K562 (cell line): ENCODE measurements around the gene U2AF1L4. TPM values are rescaled to one million over a fixed set of nuclear protein-coding genes. Genes with fewer than 3 reads are reported as not detected.

Experiments used
- ATAC-seq: fragments of 200-7000 bp; cut with Tn5 transposase; 3 replicates; pipeline ENCODE4 v1.9.1; 2020; ENCODE audit warnings: moderate library complexity
- BruUV-seq: library from RNA; stranded (reverse); fragments of 400-500 nt; replicated peaks from 2 replicates; lab custom pipeline; 2021; lab: Mats Ljungman, UMichigan
- CTCF ChIA-PET: fragments of 300-600 bp; formaldehyde crosslinking; extraction: SDS; loops from one replicate; lab custom pipeline; 2021; ENCODE audit warnings: low intra/inter-chr PET ratio; lab: Yijun Ruan, JAX
- POLR2A ChIA-PET: fragments of 300-600, 350-650 bp; sonication (Branson Sonifier 250); formaldehyde crosslinking; extraction: SDS; loops from one replicate; lab custom pipeline; 2021; ENCODE audit warnings: antibody characterized with exemption, inconsistent platforms; lab: Yijun Ruan, JAX
- DNase-seq, 4 experiments: peaks; one replicate each; pipeline versions ENCODE4 v3.0.0 to v3.0.0-alpha.2; 2011 to 2018; ENCODE audit warnings: low spot score in 3 of 4, mixed read lengths in 3 of 4; ENCODE audit errors: extremely low read depth in 1 of 4
- FAIRE-seq: peaks from 2 replicates; lab custom pipeline; 2011; peaks lifted over from hg19 to GRCh38; lab: Jason Lieb, UNC
- H2AFZ ChIP-seq: 2 replicates; pipeline ENCODE4 v1.6.0; 2011; ENCODE audit warnings: low read depth, low read length, control low read depth, inconsistent platforms
- H3K27ac ChIP-seq: fragments of 200-600 bp; 3 replicates; pipeline ENCODE4 v1.8.0; 2011; ENCODE audit warnings: low read depth, mild to moderate bottlenecking, control low read depth, inconsistent platforms, low read length, moderate library complexity, mixed read lengths; ENCODE audit errors: extremely low read depth
- H3K27me3 ChIP-seq, 2 experiments: fragments of 300-600 bp in 1 of 2; 2 replicates in 1 of 2; 3 replicates in 1 of 2; pipeline versions ENCODE4 v1.6.0 to v1.8.0; 2011; ENCODE audit warnings: inconsistent platforms in 2 of 2, low read length in 2 of 2, mild to moderate bottlenecking in 1 of 2, mixed read lengths in 1 of 2, moderate library complexity in 1 of 2; ENCODE audit not compliant: control insufficient read depth in 2 of 2, insufficient read depth in 2 of 2
- H3K36me3 ChIP-seq: fragments of 300-600 bp; 3 replicates; pipeline ENCODE4 v1.8.0; 2011; ENCODE audit warnings: mild to moderate bottlenecking, low read length, inconsistent platforms; ENCODE audit not compliant: control insufficient read depth, insufficient read depth
- H3K4me1 ChIP-seq, 2 experiments: fragments of 200-600 bp in 1 of 2; replicated peaks in 1 of 2; 2 replicates in 1 of 2; 3 replicates in 1 of 2; pipeline versions ENCODE4 v1.5.1 to v1.8.0; 2011; ENCODE audit warnings: inconsistent platforms in 2 of 2, low read length in 2 of 2, mild to moderate bottlenecking in 1 of 2, mixed read lengths in 1 of 2, moderate library complexity in 1 of 2; ENCODE audit not compliant: control insufficient read depth in 2 of 2, insufficient read depth in 2 of 2
- H3K4me2 ChIP-seq: 2 replicates; pipeline ENCODE4 v1.6.1; 2011; ENCODE audit warnings: low read length, control low read depth, inconsistent platforms, mixed read lengths; ENCODE audit not compliant: insufficient read depth
- H3K4me3 ChIP-seq: fragments of 200-600 bp; sonication (generic), shearing (Covaris generic); 2 replicates; pipeline ENCODE4 v1.5.1; 2016; ENCODE audit warnings: control low read depth, inconsistent platforms
- H3K79me2 ChIP-seq: fragments of 200-600 bp; 3 replicates; pipeline ENCODE4 v1.8.0; 2011; ENCODE audit warnings: low read length, inconsistent platforms; ENCODE audit not compliant: control insufficient read depth, insufficient read depth
- H3K9ac ChIP-seq, 2 experiments: 2 replicates each; pipeline versions ENCODE4 v1.6.0 to v1.6.1; 2011; ENCODE audit warnings: low read depth in 2 of 2, low read length in 2 of 2, control low read depth in 1 of 2, inconsistent platforms in 1 of 2, mild to moderate bottlenecking in 1 of 2, mixed read lengths in 1 of 2; ENCODE audit not compliant: insufficient read depth in 1 of 2
- H3K9me1 ChIP-seq: one replicate; pipeline ENCODE4 v1.6.0; 2011; ENCODE audit warnings: inconsistent platforms, mild to moderate bottlenecking, low read length, moderate library complexity; ENCODE audit not compliant: control insufficient read depth, insufficient read depth
- H3K9me3 ChIP-seq: replicated peaks from 2 replicates; pipeline ENCODE4 v1.5.1; 2011; ENCODE audit warnings: low read depth, low read length, inconsistent platforms; ENCODE audit not compliant: control insufficient read depth, insufficient read depth
- H4K20me1 ChIP-seq: replicated peaks from 2 replicates; pipeline ENCODE4 v1.6.1; 2011; ENCODE audit warnings: low read length, inconsistent platforms, mixed read lengths; ENCODE audit not compliant: control insufficient read depth, insufficient read depth
- HDAC2 ChIP-seq: fragments of 450-650 bp; IDR thresholded peaks from 2 replicates; pipeline ENCODE4 v1.6.1; 2016; ENCODE audit warnings: mild to moderate bottlenecking
- HDAC8 ChIP-seq: fragments of 450-650 bp; IDR thresholded peaks from 2 replicates; pipeline ENCODE4 v1.6.1; 2016; ENCODE audit warnings: mild to moderate bottlenecking, missing genetic modification characterization, moderate library complexity, missing compliant biosample characterization
- KDM2B ChIP-seq: fragments of 250-450 bp; sonication (Bioruptor Pico); IDR thresholded peaks from 2 replicates; pipeline ENCODE4 v1.8.0; 2021; ENCODE audit warnings: mild to moderate bottlenecking, moderate library complexity
- MTA3 ChIP-seq: fragments of 450-650 bp; formaldehyde crosslinking; IDR thresholded peaks from 2 replicates; pipeline ENCODE4 v1.6.1; 2017; ENCODE audit warnings: mild to moderate bottlenecking, borderline replicate concordance
- NR2C2 ChIP-seq, 2 experiments: fragments of 200-800 bp in 1 of 2; sonication (Bioruptor generic) in 1 of 2; sonication (generic) in 1 of 2; formaldehyde crosslinking in 1 of 2; IDR thresholded peaks; 2 replicates each; pipeline versions ENCODE4 v1.6.1 to v1.8.0; 2016 to 2022; ENCODE audit warnings: mild to moderate bottlenecking in 1 of 2, missing compliant biosample characterization in 1 of 2, missing genetic modification characterization in 1 of 2, missing genetic modification reagents in 1 of 2
- OTX1 ChIP-seq: fragments of 450-650 bp; formaldehyde crosslinking; IDR thresholded peaks from 2 replicates; pipeline ENCODE4 v1.4.0; 2022; ENCODE audit warnings: mild to moderate bottlenecking
- POLR2B ChIP-seq: fragments of 450-650 bp; IDR thresholded peaks from 2 replicates; pipeline ENCODE4 v1.6.1; 2018; ENCODE audit warnings: low read depth; ENCODE audit not compliant: partially characterized antibody
- POLR3G ChIP-seq: IDR thresholded peaks from 2 replicates; pipeline ENCODE4 v1.6.1; 2011; ENCODE audit not compliant: insufficient read length, insufficient replicate concordance; ENCODE audit errors: extremely low read depth
- SMARCE1 ChIP-seq: fragments of 450-650 bp; IDR thresholded peaks from 2 replicates; pipeline ENCODE4 v1.7.1; 2016; ENCODE audit warnings: mild to moderate bottlenecking
- SMC3 ChIP-seq: conservative IDR thresholded peaks from 2 replicates; pipeline ENCODE4 v1.6.1; 2011; ENCODE audit warnings: low read depth, low read length, improper control_type of control experiment; ENCODE audit not compliant: insufficient read depth
- SNIP1 ChIP-seq: fragments of 450-650 bp; IDR thresholded peaks from 2 replicates; pipeline ENCODE4 v1.7.1; 2017; ENCODE audit warnings: low read depth, mild to moderate bottlenecking
- ZNF561 ChIP-seq: fragments of 450-650 bp; formaldehyde crosslinking; conservative IDR thresholded peaks from 2 replicates; pipeline ENCODE4 v1.4.0; 2020; ENCODE audit warnings: mild to moderate bottlenecking, moderate library complexity
- WGBS: fragments of 100-300 bp; shearing (Covaris generic); methylation state at CpG from one replicate; pipeline ENCODE4 v1.1.6; 2016; ENCODE audit warnings: low coverage, mixed read lengths; ENCODE audit not compliant: insufficient coverage; ENCODE audit errors: missing lambda C conversion rate; 5-methylcytosine and 5-hydroxymethylcytosine counted together
- in situ Hi-C: fragments of 300-500 bp; cut with MboI; formaldehyde crosslinking; loops from 4 replicates; pipeline ENCODE4 v1.15.0; 2018; ENCODE audit warnings: inconsistent platforms, mixed read lengths
- intact Hi-C: fragments of 100-400 bp; cut with micrococcal nuclease; formaldehyde crosslinking; loops from 2 replicates; pipeline ENCODE4 v1.14.2; 2022
- polyA plus RNA-seq, 8 experiments: library from polyadenylated mRNA; depleted of rRNA in 4 of 8; stranded (reverse) in 5 of 8; unstranded in 3 of 8; fragments of >200 nt; fragmentation: Nextera tagmentation in 2 of 8; fragmentation: Illumina TruSeq in 1 of 8; extraction: Ambion mirVana in 2 of 8; extraction: Trizol in 1 of 8; gene quantifications; 2 replicates each; pipeline versions ENCODE4 v1.2.1 to v1.2.3, GENCODE V29; 2011 to 2014; ENCODE audit warnings: inconsistent platforms in 1 of 8, missing spikeins in 1 of 8
- total RNA-seq, 7 experiments: library from RNA; depleted of rRNA in 6 of 7; stranded (reverse); fragments of >200 nt in 6 of 7; fragmentation: Illumina TruSeq in 2 of 7; extraction: Trizol in 2 of 7; gene quantifications; 2 replicates each; pipeline versions ENCODE4 v1.2.1 to v1.2.3, GENCODE V29; 2011 to 2021; ENCODE audit warnings: low replicate concordance in 1 of 7
- TF ChIP-seq, protein P1 (sequence below): sonication (generic); formaldehyde crosslinking; IDR thresholded peaks from 2 replicates; pipeline ENCODE4 v1.8.0; 2022; ENCODE audit warnings: mild to moderate bottlenecking, missing genetic modification reagents
- TF ChIP-seq, protein P2 (sequence below): sonication (generic); formaldehyde crosslinking; IDR thresholded peaks from 2 replicates; pipeline ENCODE4 v1.8.1; 2023; ENCODE audit warnings: mild to moderate bottlenecking, missing genetic modification reagents

The U2AF1L4 gene
- total and polyA plus RNA-seq, 9 of the 15 experiments (the other 6 are each of a cell fraction or from before 2014, with no cell fraction given), result 8.4 to 19.5 (median 12.6) TPM

DNA sequence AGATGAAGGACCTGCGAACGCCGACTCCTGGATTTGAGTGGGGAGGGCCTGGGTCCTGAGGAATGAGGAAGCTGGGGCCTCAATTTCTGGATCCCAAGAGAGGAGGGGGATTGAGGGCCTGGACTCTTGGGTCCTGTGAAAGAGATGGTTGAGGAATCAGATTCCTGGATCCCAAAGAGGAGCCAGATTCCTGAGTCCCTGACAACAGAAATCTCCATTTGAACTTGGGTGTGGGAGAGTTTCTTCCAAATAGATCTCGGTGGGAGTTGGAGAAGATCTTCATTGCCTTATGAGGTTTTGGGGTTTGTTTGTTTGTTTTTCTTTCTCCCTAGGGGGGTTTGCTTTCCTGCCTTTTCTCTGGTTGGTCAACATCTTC is 857 bp upstream of the U2AF1L4 start (continued):
- TF ChIP-seq NR2C2 (CRISPR knock-in tag; IDR thresholded peaks at IDR 0.05) (no peak), NR2C2 (tag; IDR thresholded peaks at IDR 0.05) (no peak), KDM2B (CRISPR knock-in tag) (no peak)

DNA sequence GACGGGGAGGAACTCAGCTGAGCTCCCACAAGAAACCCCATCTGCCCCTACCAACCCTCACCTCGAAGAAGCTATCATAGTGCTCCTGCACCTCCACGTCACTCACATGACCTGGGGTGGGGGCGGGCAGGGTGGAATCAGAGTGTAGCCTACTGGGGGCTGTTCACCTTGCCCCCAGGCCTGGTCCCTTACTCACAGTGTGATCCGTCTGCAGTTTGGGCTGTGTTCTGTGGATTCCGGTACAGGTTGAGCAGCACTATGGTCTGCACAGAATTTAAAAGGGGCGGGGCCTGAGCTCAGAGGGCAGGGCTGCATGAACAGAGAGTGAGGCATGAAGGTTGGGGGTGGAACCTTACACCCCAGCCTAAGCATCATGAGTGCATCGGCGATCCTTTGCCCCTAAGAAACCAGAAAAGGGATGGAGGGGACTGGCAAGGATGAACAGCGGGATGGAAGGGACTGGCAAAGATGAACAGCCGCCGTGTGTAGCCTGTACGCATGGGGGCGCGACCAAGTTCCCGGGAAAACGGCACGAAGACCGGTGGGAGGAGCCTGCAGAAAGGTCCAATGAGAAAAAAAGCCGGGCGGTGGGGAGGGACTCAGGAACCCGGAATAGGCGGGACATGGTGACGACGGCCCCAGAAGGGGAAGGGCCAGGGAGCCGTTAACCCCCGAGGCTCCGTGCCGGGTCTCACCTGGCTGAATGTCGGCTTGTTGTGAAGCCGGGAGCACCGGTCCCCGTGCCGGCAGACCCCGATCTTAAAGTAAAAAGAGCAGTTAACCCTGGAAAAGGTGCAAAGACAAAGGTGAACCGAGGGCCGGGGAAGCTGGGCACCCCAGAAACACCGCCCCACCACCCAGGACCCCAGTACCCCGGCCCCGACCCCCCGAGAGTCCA is 539 bp downstream of the U2AF1L4 start:
- peak overlapping the region; percentile 92 for H2AFZ ChIP-seq
- H3K4me3 ChIP-seq, result peak overlapping the region; percentile 92
- H3K9me1 ChIP-seq, result no peaks in the 10 kb centered on the region
- peaks cover 19% of the 10 kb centered on the region; the same call in 1 of the 3 replicates for H3K36me3 ChIP-seq
- intact Hi-C loops (loop anchor here (10.0 kb wide), 1 partner anchor 100 kb away; the partner anchor contains the start of genes COX6B1 and ETV2), in situ Hi-C loops (no loop called here)
- peak overlapping the region; percentile 92 to 94 for H3K9ac ChIP-seq
- H3K4me2 ChIP-seq, result peak overlapping the region; percentile 95
- no peaks in the 10 kb centered on the region for H3K27me3 ChIP-seq
- peaks cover 32 to 55% of the 10 kb centered on the region in 2 experiments; a peak in 4 of 5 replicates for H3K4me1 ChIP-seq
- ATAC-seq (peak; percentile 73), DNase-seq (peak; percentile 83 to 97 (median 86)), FAIRE-seq (peak; percentile 46)
- BruUV-seq, result TSS peak; percentile 67
- H3K79me2 ChIP-seq, result peaks cover 16% of the 10 kb centered on the region
- CTCF ChIA-PET, result no interaction called here
- H3K27ac ChIP-seq, result peak overlapping the region; percentile 99
- 6% methylated on average over 40 of the region's 41 CpGs for WGBS
- H4K20me1 ChIP-seq, result no peaks in the 10 kb centered on the region
- POLR2A ChIA-PET, result interaction anchor here (0.6 to 1.9 kb wide), 6 partner anchors 8 to 400 kb away, joined by 3 to 12 read pairs (median 4); partner anchors contain the start of gene PROSER3
- no peaks in the 10 kb centered on the region for H3K9me3 ChIP-seq
- TF ChIP-seq, protein P1, sequence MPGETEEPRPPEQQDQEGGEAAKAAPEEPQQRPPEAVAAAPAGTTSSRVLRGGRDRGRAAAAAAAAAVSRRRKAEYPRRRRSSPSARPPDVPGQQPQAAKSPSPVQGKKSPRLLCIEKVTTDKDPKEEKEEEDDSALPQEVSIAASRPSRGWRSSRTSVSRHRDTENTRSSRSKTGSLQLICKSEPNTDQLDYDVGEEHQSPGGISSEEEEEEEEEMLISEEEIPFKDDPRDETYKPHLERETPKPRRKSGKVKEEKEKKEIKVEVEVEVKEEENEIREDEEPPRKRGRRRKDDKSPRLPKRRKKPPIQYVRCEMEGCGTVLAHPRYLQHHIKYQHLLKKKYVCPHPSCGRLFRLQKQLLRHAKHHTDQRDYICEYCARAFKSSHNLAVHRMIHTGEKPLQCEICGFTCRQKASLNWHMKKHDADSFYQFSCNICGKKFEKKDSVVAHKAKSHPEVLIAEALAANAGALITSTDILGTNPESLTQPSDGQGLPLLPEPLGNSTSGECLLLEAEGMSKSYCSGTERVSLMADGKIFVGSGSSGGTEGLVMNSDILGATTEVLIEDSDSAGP (CRISPR knock-in tag), result no peak
- TF ChIP-seq SMC3 (no peak), POLR2B (peak; percentile 72), POLR3G (no peak), MTA3 (peak; percentile 15; the same call in 1 of the 2 replicates), SNIP1 (no peak), HDAC8 (tag) (no peak), HDAC2 (peak; percentile 67; the same call in 1 of the 2 replicates), ZNF561 (CRISPR knock-in tag) (no peak), SMARCE1 (no peak), OTX1 (CRISPR knock-in tag) (no peak)
- TF ChIP-seq, protein P2, sequence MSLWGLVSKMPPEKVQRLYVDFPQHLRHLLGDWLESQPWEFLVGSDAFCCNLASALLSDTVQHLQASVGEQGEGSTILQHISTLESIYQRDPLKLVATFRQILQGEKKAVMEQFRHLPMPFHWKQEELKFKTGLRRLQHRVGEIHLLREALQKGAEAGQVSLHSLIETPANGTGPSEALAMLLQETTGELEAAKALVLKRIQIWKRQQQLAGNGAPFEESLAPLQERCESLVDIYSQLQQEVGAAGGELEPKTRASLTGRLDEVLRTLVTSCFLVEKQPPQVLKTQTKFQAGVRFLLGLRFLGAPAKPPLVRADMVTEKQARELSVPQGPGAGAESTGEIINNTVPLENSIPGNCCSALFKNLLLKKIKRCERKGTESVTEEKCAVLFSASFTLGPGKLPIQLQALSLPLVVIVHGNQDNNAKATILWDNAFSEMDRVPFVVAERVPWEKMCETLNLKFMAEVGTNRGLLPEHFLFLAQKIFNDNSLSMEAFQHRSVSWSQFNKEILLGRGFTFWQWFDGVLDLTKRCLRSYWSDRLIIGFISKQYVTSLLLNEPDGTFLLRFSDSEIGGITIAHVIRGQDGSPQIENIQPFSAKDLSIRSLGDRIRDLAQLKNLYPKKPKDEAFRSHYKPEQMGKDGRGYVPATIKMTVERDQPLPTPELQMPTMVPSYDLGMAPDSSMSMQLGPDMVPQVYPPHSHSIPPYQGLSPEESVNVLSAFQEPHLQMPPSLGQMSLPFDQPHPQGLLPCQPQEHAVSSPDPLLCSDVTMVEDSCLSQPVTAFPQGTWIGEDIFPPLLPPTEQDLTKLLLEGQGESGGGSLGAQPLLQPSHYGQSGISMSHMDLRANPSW (CRISPR knock-in tag), result no peak
